ENCODE data around the gene DAZL. TPM values are rescaled to one million over a fixed set of nuclear protein-coding genes. Genes with fewer than 3 reads are reported as not detected.

The DAZL gene
- total and polyA plus RNA-seq, 9 of the 15 experiments (the other 6 are each of a cell fraction or from before 2014, with no cell fraction given): not detected

DNA sequence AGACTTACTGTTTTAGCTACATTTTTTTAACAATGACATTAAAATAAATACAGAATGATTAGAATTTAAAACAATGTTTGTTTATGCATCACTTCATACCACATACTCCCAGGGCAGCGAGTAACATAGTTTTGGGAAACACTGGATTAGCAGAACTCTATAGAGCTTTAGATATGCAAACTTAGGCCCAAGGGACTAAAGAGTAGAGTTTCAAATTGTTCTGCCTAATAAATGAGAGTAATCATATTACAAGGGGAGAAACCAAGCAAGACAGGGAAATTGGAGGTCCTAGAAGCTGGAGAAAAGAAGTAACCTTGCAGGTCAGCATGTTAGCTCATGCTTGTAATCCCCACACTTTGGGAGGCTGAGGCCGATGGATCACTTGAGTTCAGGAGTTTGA lies 3.6 kb upstream of the DAZL start:
- in situ Hi-C loops (cut with MboI): loop anchor here (10.0 kb wide), 2 partner anchors 626 to 796 kb away; no protein-coding TSS in a partner anchor
- ATAC-seq (no peak), FAIRE-seq (no peak), DNase-seq (ENCODE audit: extremely low read depth in 1 of 4, low spot score in 3 of 4) (no peak)
- Histone ChIP-seq H3K27me3 (ENCODE audit: control insufficient read depth in 2 of 2, insufficient read depth in 2 of 2, low read length in 2 of 2) (no peaks in the 10 kb centered on the region), H3K4me2 (ENCODE audit: insufficient read depth, low read length) (no peak overlapping the region), H2AFZ (ENCODE audit: low read depth, low read length) (no peak overlapping the region), H3K4me3 (no peak overlapping the region), H3K9ac (ENCODE audit: insufficient read depth in 1 of 2, low read depth in 2 of 2, low read length in 2 of 2) (no peak overlapping the region), H3K9me3 (replicated peaks; ENCODE audit: control insufficient read depth, insufficient read depth, low read depth, low read length) (no peaks in the 10 kb centered on the region), H4K20me1 (replicated peaks; ENCODE audit: control insufficient read depth, insufficient read depth, low read length) (no peaks in the 10 kb centered on the region), H3K4me1 (replicated peaks in 1 of 2; ENCODE audit: control insufficient read depth in 2 of 2, insufficient read depth in 2 of 2, low read length in 2 of 2) (peaks cover 0 to 6% of the 10 kb centered on the region in 2 experiments; a peak in 1 of 5 replicates), H3K79me2 (ENCODE audit: control insufficient read depth, insufficient read depth, low read length) (no peaks in the 10 kb centered on the region), H3K9me1 (ENCODE audit: control insufficient read depth, insufficient read depth, low read length) (no peaks in the 10 kb centered on the region), H3K36me3 (ENCODE audit: control insufficient read depth, insufficient read depth, low read length) (no peaks in the 10 kb centered on the region), H3K27ac (ENCODE audit: extremely low read depth, low read depth, low read length) (no peak overlapping the region)
- POLR2A ChIA-PET: interaction anchor here (0.6 to 1.3 kb wide), 2 partner anchors 12 to 234 kb away, joined by 3 read pairs; no protein-coding TSS in a partner anchor
- CTCF ChIA-PET (ENCODE audit: low intra/inter-chr PET ratio): no interaction called here
- TF ChIP-seq ZSCAN32 (CRISPR knock-in tag; IDR thresholded peaks at IDR 0.05): no peak
- no peak for TF ChIP-seq MTA1 (IDR thresholded peaks at IDR 0.05; ENCODE audit: borderline replicate concordance)
- TF ChIP-seq C11orf30 (IDR thresholded peaks at IDR 0.05; ENCODE audit: low read depth): no peak
- no peak for TF ChIP-seq KDM5B (IDR thresholded peaks at IDR 0.05; ENCODE audit: insufficient replicate concordance, low read depth, low read length)
- TF ChIP-seq TEAD2 (tag; IDR thresholded peaks at IDR 0.05): no peak
- TF ChIP-seq, protein P1, sequence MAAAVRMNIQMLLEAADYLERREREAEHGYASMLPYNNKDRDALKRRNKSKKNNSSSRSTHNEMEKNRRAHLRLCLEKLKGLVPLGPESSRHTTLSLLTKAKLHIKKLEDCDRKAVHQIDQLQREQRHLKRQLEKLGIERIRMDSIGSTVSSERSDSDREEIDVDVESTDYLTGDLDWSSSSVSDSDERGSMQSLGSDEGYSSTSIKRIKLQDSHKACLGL (CRISPR knock-in tag; IDR thresholded peaks at IDR 0.05; ENCODE audit: borderline replicate concordance, poor library complexity, severe bottlenecking): no peak
- TF ChIP-seq TAF1 (IDR thresholded peaks at IDR 0.05; ENCODE audit: control insufficient read depth, extremely low read depth, insufficient read depth, low read length, severe bottlenecking): no peak
- BruUV-seq (replicated peaks): no TSS peak
- intact Hi-C loops (cut with micrococcal nuclease): no loop called here
- WGBS (ENCODE audit: insufficient coverage, low coverage, missing lambda C conversion rate): 0% methylated on average over 2 of the region's 2 CpGs
